SK-N-DZ (cell line): Measurements from ENCODE around the gene NRAS.
A peak's percentile ranks its signal among the peaks of the same experiment; 100 is the strongest.

Experiments
- DNase-seq: peaks from one replicate; pipeline ENCODE4 v3.0.0-alpha.2; 2015; ENCODE audit warnings: low spot score
- small RNA-seq, 2 experiments: library from RNA; depleted of rRNA; stranded (forward); fragments of <200 nt; gene quantifications; one replicate each; pipeline ENCODE3, GENCODE V24; 2014

Gene NRAS

GRCh38 chr1:114677691-114678090 is 38.9 kb downstream of the NRAS start:
- DNase-seq = no peak

- no peak for DNase-seq
Measured at GRCh38 chr1:114676115-114676514, 40.5 kb downstream of the NRAS start.

GRCh38 chr1:114671939-114672275 is 44.7 kb downstream of the NRAS start:
- DNase-seq = no peak

- no peak for DNase-seq
Measured at GRCh38 chr1:114671011-114671938, 45.3 kb downstream of the NRAS start.

GRCh38 chr1:114670083-114671010 is 46.2 kb downstream of the NRAS start:
- DNase-seq = peak; percentile 68

GRCh38 chr1:114669562-114670082 is 46.9 kb downstream of the NRAS start, which contains the start of gene DENND2C:
Gene DENND2C, minus strand, starts transcription at chr1:114670049. Its CDS starts 44,065 bp downstream, at chr1:114625984.
- peak; percentile 5 for DNase-seq

GRCh38 chr1:114668784-114669561 is 47.6 kb downstream of the NRAS start:
- no peak for DNase-seq

GRCh38 chr1:114668373-114668772 is 48.2 kb downstream of the NRAS start:
- no peak for DNase-seq

- no peak for DNase-seq
Measured at GRCh38 chr1:114666954-114667353, 49.6 kb downstream of the NRAS start.

GRCh38 chr1:114660238-114660637 is 56.3 kb downstream of the NRAS start:
- no peak for DNase-seq

Small RNAs within 50 kb of the gene (small RNA-seq; reads per million reads assigned to genes)
- gene RN7SL432P = 0 to 0.09 reads per million in 2 experiments
- gene RNY1P13 = 0.03 to 1.6 reads per million in 2 experiments
